ENCODE data around the gene ZBTB24.

DNA sequence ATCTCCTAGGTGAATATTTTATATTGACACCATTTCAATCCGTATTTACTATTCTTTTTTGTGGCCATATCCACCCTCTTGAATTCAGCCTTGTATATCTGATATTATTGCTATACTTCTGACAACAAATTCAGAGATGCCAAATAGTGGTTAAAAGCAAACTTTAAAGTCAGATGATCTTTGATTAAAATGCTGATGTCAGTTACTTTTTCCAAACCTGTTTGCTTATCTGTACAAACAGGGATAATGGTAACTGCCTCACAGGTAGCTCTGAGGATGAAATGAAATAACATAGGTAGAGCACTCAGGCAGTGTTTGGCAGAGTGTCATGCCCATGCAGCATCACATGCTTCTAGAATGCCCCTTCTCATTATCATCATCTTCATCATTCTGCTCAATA lies 61.8 kb downstream of the ZBTB24 start:
- TF ChIP-seq POLR2AphosphoS5 (IDR thresholded peaks at IDR 0.05; ENCODE audit: low read depth, low read length): no peak
- TF ChIP-seq, protein P1, sequence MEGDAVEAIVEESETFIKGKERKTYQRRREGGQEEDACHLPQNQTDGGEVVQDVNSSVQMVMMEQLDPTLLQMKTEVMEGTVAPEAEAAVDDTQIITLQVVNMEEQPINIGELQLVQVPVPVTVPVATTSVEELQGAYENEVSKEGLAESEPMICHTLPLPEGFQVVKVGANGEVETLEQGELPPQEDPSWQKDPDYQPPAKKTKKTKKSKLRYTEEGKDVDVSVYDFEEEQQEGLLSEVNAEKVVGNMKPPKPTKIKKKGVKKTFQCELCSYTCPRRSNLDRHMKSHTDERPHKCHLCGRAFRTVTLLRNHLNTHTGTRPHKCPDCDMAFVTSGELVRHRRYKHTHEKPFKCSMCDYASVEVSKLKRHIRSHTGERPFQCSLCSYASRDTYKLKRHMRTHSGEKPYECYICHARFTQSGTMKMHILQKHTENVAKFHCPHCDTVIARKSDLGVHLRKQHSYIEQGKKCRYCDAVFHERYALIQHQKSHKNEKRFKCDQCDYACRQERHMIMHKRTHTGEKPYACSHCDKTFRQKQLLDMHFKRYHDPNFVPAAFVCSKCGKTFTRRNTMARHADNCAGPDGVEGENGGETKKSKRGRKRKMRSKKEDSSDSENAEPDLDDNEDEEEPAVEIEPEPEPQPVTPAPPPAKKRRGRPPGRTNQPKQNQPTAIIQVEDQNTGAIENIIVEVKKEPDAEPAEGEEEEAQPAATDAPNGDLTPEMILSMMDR (IDR thresholded peaks at IDR 0.05): no peak
- TF ChIP-seq, protein P2, sequence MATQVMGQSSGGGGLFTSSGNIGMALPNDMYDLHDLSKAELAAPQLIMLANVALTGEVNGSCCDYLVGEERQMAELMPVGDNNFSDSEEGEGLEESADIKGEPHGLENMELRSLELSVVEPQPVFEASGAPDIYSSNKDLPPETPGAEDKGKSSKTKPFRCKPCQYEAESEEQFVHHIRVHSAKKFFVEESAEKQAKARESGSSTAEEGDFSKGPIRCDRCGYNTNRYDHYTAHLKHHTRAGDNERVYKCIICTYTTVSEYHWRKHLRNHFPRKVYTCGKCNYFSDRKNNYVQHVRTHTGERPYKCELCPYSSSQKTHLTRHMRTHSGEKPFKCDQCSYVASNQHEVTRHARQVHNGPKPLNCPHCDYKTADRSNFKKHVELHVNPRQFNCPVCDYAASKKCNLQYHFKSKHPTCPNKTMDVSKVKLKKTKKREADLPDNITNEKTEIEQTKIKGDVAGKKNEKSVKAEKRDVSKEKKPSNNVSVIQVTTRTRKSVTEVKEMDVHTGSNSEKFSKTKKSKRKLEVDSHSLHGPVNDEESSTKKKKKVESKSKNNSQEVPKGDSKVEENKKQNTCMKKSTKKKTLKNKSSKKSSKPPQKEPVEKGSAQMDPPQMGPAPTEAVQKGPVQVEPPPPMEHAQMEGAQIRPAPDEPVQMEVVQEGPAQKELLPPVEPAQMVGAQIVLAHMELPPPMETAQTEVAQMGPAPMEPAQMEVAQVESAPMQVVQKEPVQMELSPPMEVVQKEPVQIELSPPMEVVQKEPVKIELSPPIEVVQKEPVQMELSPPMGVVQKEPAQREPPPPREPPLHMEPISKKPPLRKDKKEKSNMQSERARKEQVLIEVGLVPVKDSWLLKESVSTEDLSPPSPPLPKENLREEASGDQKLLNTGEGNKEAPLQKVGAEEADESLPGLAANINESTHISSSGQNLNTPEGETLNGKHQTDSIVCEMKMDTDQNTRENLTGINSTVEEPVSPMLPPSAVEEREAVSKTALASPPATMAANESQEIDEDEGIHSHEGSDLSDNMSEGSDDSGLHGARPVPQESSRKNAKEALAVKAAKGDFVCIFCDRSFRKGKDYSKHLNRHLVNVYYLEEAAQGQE (IDR thresholded peaks at IDR 0.05; ENCODE audit: insufficient read depth in 1 of 2, low read depth in 2 of 2, low read length in 1 of 2): no peak
- no peak for TF ChIP-seq SIN3A (IDR thresholded peaks at IDR 0.05; ENCODE audit: borderline replicate concordance, insufficient read depth, low read depth, low read length)
- no peak for TF ChIP-seq TCF7L2 (IDR thresholded peaks at IDR 0.05; ENCODE audit: low read depth, low read length)

All from Panc1 (cell line).